Measurements from ENCODE around the gene S100A14. TPM values are rescaled to one million over a fixed set of nuclear protein-coding genes. Genes with fewer than 3 reads are reported as not detected.

S100A14 gene
- total and polyA plus RNA-seq, 2 of the 13 experiments (the other 11 are each of a cell fraction or from before 2014, with no cell fraction given) = 1.4 to 7.7 TPM

- TF ChIP-seq TFDP1 (CRISPR knock-in tag; IDR thresholded peaks at IDR 0.05; ENCODE audit: borderline replicate concordance) = no peak
- no peak for TF ChIP-seq TIGD3 (CRISPR knock-in tag; IDR thresholded peaks at IDR 0.05; ENCODE audit: borderline replicate concordance)
- no peak for TF ChIP-seq ZNF713 (CRISPR knock-in tag; IDR thresholded peaks at IDR 0.05)
- no peak for TF ChIP-seq CC2D1A (CRISPR knock-in tag; IDR thresholded peaks at IDR 0.05)
- no peak for TF ChIP-seq ZNF740 (CRISPR knock-in tag; IDR thresholded peaks at IDR 0.05)
- TF ChIP-seq, protein P1, sequence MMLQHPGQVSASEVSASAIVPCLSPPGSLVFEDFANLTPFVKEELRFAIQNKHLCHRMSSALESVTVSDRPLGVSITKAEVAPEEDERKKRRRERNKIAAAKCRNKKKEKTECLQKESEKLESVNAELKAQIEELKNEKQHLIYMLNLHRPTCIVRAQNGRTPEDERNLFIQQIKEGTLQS (CRISPR knock-in tag; IDR thresholded peaks at IDR 0.05) = no peak
- no peak for TF ChIP-seq ZC3H4 (CRISPR knock-in tag; IDR thresholded peaks at IDR 0.05; ENCODE audit: borderline replicate concordance)
- 0 out of 2 replicates have a peak, but pooled peaks have one; percentile 44 for TF ChIP-seq THAP11 (CRISPR knock-in tag; IDR thresholded peaks at IDR 0.05)
- no peak for TF ChIP-seq ZNF703 (CRISPR knock-in tag; IDR thresholded peaks at IDR 0.05; ENCODE audit: borderline replicate concordance)
- TF ChIP-seq SIN3A (IDR thresholded peaks at IDR 0.05; ENCODE audit: borderline replicate concordance, low read depth, low read length) = no peak
- TF ChIP-seq EHMT2 (IDR thresholded peaks at IDR 0.05; ENCODE audit: borderline replicate concordance, low read depth, low read length) = no peak
- TF ChIP-seq KDM5B (CRISPR knock-in tag; IDR thresholded peaks at IDR 0.05; ENCODE audit: borderline replicate concordance) = no peak
- no peak for TF ChIP-seq JUN (CRISPR knock-in tag; IDR thresholded peaks at IDR 0.05)
- no peak for TF ChIP-seq SAFB2 (CRISPR knock-in tag; IDR thresholded peaks at IDR 0.05; ENCODE audit: borderline replicate concordance, low read depth)
- no peak for TF ChIP-seq ZNF768 (CRISPR knock-in tag; IDR thresholded peaks at IDR 0.05)
- TF ChIP-seq ZNF644 (CRISPR knock-in tag; IDR thresholded peaks at IDR 0.05; ENCODE audit: low read depth) = peak; percentile 33; the same call in 1 of the 2 replicates
- 0 out of 2 replicates have a peak, but pooled peaks have one; percentile 22 for TF ChIP-seq NR2F2 (IDR thresholded peaks at IDR 0.05; ENCODE audit: borderline replicate concordance, low read depth)
- TF ChIP-seq MED8 (CRISPR knock-in tag; IDR thresholded peaks at IDR 0.05; ENCODE audit: insufficient replicate concordance) = no peak
- peak; percentile 12; the same call in 1 of the 2 replicates for TF ChIP-seq ZFY (CRISPR knock-in tag; IDR thresholded peaks at IDR 0.05)
- no peak for TF ChIP-seq SNAI1 (CRISPR knock-in tag; IDR thresholded peaks at IDR 0.05; ENCODE audit: borderline replicate concordance)
- TF ChIP-seq, protein P2, sequence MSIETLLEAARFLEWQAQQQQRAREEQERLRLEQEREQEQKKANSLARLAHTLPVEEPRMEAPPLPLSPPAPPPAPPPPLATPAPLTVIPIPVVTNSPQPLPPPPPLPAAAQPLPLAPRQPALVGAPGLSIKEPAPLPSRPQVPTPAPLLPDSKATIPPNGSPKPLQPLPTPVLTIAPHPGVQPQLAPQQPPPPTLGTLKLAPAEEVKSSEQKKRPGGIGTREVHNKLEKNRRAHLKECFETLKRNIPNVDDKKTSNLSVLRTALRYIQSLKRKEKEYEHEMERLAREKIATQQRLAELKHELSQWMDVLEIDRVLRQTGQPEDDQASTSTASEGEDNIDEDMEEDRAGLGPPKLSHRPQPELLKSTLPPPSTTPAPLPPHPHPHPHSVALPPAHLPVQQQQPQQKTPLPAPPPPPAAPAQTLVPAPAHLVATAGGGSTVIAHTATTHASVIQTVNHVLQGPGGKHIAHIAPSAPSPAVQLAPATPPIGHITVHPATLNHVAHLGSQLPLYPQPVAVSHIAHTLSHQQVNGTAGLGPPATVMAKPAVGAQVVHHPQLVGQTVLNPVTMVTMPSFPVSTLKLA (IDR thresholded peaks at IDR 0.05) = no peak
- no peak for TF ChIP-seq FOSL1 (CRISPR knock-in tag; IDR thresholded peaks at IDR 0.05; ENCODE audit: borderline replicate concordance)
- no peak for TF ChIP-seq ELF4 (CRISPR knock-in tag; IDR thresholded peaks at IDR 0.05; ENCODE audit: borderline replicate concordance)
- no peak for TF ChIP-seq KAT2B (IDR thresholded peaks at IDR 0.05; ENCODE audit: borderline replicate concordance, low read depth, low read length)
- no peak for TF ChIP-seq HOXA7 (CRISPR knock-in tag; IDR thresholded peaks at IDR 0.05)
- 0 out of 2 replicates have a peak, but pooled peaks have one; percentile 21 for TF ChIP-seq ZNF292 (CRISPR knock-in tag; IDR thresholded peaks at IDR 0.05; ENCODE audit: borderline replicate concordance, low read depth)
- no peak for TF ChIP-seq SMAD3 (CRISPR knock-in tag; IDR thresholded peaks at IDR 0.05)
These were observed 39.2 kb upstream of the S100A14 start (continued) for GRCh38 chr1:153655333-153655732.

Data from HepG2 (cell line).